Neuronal stem cell (in vitro differentiated cells): ENCODE data around the gene TNRC6B.

ENCODE experiments used
- DNase-seq: peaks from one replicate; pipeline ENCODE4 v3.0.0-alpha.2; 2013; ENCODE audit warnings: low spot score
- H2AFZ ChIP-seq: one replicate; pipeline ENCODE4 v1.6.1; 2013; ENCODE audit warnings: mild to moderate bottlenecking, low read length, inconsistent platforms
- H2AK5ac ChIP-seq: 2 replicates; pipeline ENCODE4 v1.6.1; 2013; ENCODE audit warnings: low read depth, mild to moderate bottlenecking, inconsistent platforms, low read length, moderate library complexity, mixed read lengths
- H2BK120ac ChIP-seq: 2 replicates; pipeline ENCODE4 v1.6.1; 2013; ENCODE audit warnings: low read depth, mild to moderate bottlenecking, inconsistent platforms, low read length, moderate library complexity, mixed read lengths
- H2BK12ac ChIP-seq: one replicate; pipeline ENCODE4 v1.6.1; 2013; ENCODE audit warnings: low read length, inconsistent platforms
- H2BK15ac ChIP-seq: 2 replicates; pipeline ENCODE4 v1.6.1; 2013; ENCODE audit warnings: mild to moderate bottlenecking, low read length, inconsistent platforms, mixed read lengths
- H2BK5ac ChIP-seq: one replicate; pipeline ENCODE4 v1.6.1; 2013; ENCODE audit warnings: inconsistent platforms, mild to moderate bottlenecking, low read length, moderate library complexity
- H3K14ac ChIP-seq: one replicate; pipeline ENCODE4 v1.6.1; 2013; ENCODE audit warnings: low read length, inconsistent platforms
- H3K18ac ChIP-seq: 2 replicates; pipeline ENCODE4 v1.6.1; 2013; ENCODE audit warnings: low read length, inconsistent platforms
- H3K23ac ChIP-seq: 2 replicates; pipeline ENCODE4 v1.6.1; 2013; ENCODE audit warnings: low read depth, mild to moderate bottlenecking, mixed read lengths, low read length, inconsistent platforms; ENCODE audit not compliant: poor library complexity
- H3K27ac ChIP-seq: replicated peaks from 3 replicates; pipeline ENCODE4 v1.5.1; 2013; ENCODE audit warnings: low read length, inconsistent platforms
- H3K27me3 ChIP-seq, 3 experiments: 2 replicates each; pipeline ENCODE4 v1.6.1; 2013; ENCODE audit warnings: low read length in 3 of 3, mild to moderate bottlenecking in 2 of 3, inconsistent platforms in 1 of 3, low read depth in 1 of 3, mixed read lengths in 1 of 3, moderate library complexity in 1 of 3; ENCODE audit not compliant: control insufficient read depth in 3 of 3, insufficient read depth in 3 of 3
- H3K36me3 ChIP-seq, 2 donors: replicated peaks in 1 of 2; 2 replicates each; pipeline ENCODE4 v1.6.1; 2013; ENCODE audit warnings: low read length in 2 of 2; ENCODE audit not compliant: control insufficient read depth in 2 of 2, insufficient read depth in 2 of 2
- H3K4ac ChIP-seq: 2 replicates; pipeline ENCODE4 v1.6.1; 2013; ENCODE audit warnings: inconsistent platforms, mild to moderate bottlenecking, low read length, moderate library complexity
- H3K4me1 ChIP-seq, 2 donors: 1 replicate in 1 of 2; 2 replicates in 1 of 2; pipeline ENCODE4 v1.6.1; 2013; ENCODE audit warnings: low read length in 2 of 2, low read depth in 1 of 2; ENCODE audit not compliant: control insufficient read depth in 2 of 2, insufficient read depth in 1 of 2
- H3K4me2 ChIP-seq: one replicate; pipeline ENCODE4 v1.6.1; 2013; ENCODE audit warnings: mild to moderate bottlenecking, low read length, inconsistent platforms; ENCODE audit not compliant: insufficient read depth, poor library complexity, severe bottlenecking
- H3K4me3 ChIP-seq, 2 donors: 2 replicates each; pipeline ENCODE4 v1.5.1; 2013; ENCODE audit warnings: low read length in 2 of 2, mild to moderate bottlenecking in 2 of 2, inconsistent platforms in 1 of 2, moderate library complexity in 1 of 2
- H3K79me1 ChIP-seq: one replicate; pipeline ENCODE4 v1.6.1; 2013; ENCODE audit warnings: low read depth, mild to moderate bottlenecking, inconsistent platforms, low read length, moderate library complexity
- H3K9ac ChIP-seq: one replicate; pipeline ENCODE4 v1.6.1; 2013; ENCODE audit warnings: mild to moderate bottlenecking, low read depth, low read length, inconsistent platforms; ENCODE audit not compliant: poor library complexity
- H3K9me3 ChIP-seq, 2 donors: replicated peaks in 1 of 2; 2 replicates each; pipeline versions ENCODE3 to v1.6.1; 2013; ENCODE audit warnings: low read length in 2 of 2, mild to moderate bottlenecking in 2 of 2, inconsistent platforms in 1 of 2, low read depth in 1 of 2, mixed read lengths in 1 of 2, moderate library complexity in 1 of 2; ENCODE audit not compliant: control insufficient read depth in 2 of 2, insufficient read depth in 1 of 2
- H4K8ac ChIP-seq: one replicate; pipeline ENCODE4 v1.6.1; 2013; ENCODE audit warnings: low read depth, mild to moderate bottlenecking, inconsistent platforms, low read length, moderate library complexity
- H4K91ac ChIP-seq: one replicate; pipeline ENCODE4 v1.6.1; 2013; ENCODE audit warnings: low read length, low read depth, mild to moderate bottlenecking, inconsistent platforms; ENCODE audit not compliant: poor library complexity
- WGBS, 2 donors: extraction: QIAGEN DNeasy Blood & Tissue Kit; methylation state at CpG; one replicate each; pipeline ENCODE4 v1.1.7; 2013; ENCODE audit warnings: missing lambda C conversion rate in 2 of 2, mixed read lengths in 1 of 2; ENCODE audit not compliant: insufficient read length in 2 of 2, insufficient replicate concordance in 1 of 2; ENCODE audit errors: extremely low coverage in 2 of 2; 5-methylcytosine and 5-hydroxymethylcytosine counted together

The TNRC6B gene

DNA sequence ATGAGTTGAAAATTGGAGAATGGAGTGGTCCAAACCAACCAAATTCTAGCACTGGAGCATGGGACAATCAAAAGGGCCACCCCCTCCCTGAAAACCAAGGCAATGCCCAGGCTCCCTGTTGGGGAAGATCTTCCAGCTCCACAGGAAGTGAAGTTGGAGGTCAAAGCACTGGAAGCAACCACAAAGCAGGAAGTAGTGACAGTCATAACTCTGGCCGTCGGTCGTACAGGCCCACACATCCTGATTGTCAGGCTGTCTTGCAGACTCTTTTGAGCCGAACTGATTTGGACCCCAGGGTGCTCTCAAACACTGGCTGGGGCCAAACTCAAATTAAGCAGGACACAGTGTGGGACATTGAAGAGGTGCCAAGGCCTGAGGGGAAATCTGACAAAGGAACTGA, 88.1 kb downstream of the TNRC6B start:
- Histone ChIP-seq H2BK15ac (no peak overlapping the region), H3K4me3 (no peak overlapping the region), H3K9ac (no peak overlapping the region), H2BK120ac (no peak overlapping the region), H2AK5ac (no peak overlapping the region), H3K36me3 (peaks cover 31 to 91% of the 10 kb centered on the region in 2 donors), H3K14ac (no peak overlapping the region), H3K27ac (no peak overlapping the region), H3K23ac (no peak overlapping the region), H3K4ac (no peak overlapping the region), H3K18ac (no peak overlapping the region), H3K4me1 (no peaks in the 10 kb centered on the region), H2AFZ (no peak overlapping the region), H2BK5ac (no peak overlapping the region), H3K79me1 (peaks cover 7% of the 10 kb centered on the region), H4K8ac (no peak overlapping the region), H3K9me3 (peaks cover 0 to 10% of the 10 kb centered on the region in 2 donors), H2BK12ac (no peak overlapping the region), H3K4me2 (no peak overlapping the region), H3K27me3 (no peaks in the 10 kb centered on the region), H4K91ac (no peak overlapping the region)
- WGBS, 2 donors, result no CpG with 5 or more reads among the region's 4 CpGs
- no peak for DNase-seq

DNA sequence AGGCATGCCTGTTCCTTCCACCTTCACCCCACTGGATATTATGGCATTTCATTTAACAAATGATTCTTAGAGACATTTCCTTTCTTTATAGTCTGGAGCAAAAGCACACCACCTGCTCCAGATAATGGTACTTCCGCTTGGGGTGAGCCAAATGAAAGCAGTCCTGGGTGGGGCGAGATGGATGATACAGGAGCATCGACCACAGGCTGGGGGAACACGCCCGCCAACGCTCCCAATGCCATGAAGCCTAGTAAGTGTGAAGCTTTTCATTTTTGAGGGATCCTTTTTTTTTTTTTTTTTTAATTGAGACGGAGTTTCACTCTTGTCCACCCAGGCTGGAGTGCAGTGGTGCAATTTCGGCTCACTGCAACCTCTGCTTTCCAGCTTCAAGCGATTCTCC, 92.3 kb downstream of the TNRC6B start:
- Histone ChIP-seq H3K27ac (no peak overlapping the region), H3K9me3 (no peaks in the 10 kb centered on the region), H3K4me3 (no peak overlapping the region), H3K18ac (no peak overlapping the region), H2BK15ac (no peak overlapping the region), H3K27me3 (no peaks in the 10 kb centered on the region), H3K4ac (no peak overlapping the region), H2AK5ac (no peak overlapping the region), H2AFZ (no peak overlapping the region), H3K36me3 (peaks cover 22 to 94% of the 10 kb centered on the region in 2 donors), H3K23ac (no peak overlapping the region), H2BK120ac (no peak overlapping the region), H2BK5ac (no peak overlapping the region), H4K8ac (no peak overlapping the region), H3K9ac (no peak overlapping the region), H3K4me1 (no peaks in the 10 kb centered on the region), H4K91ac (no peak overlapping the region), H3K79me1 (peaks cover 3% of the 10 kb centered on the region), H3K4me2 (no peak overlapping the region), H2BK12ac (no peak overlapping the region), H3K14ac (no peak overlapping the region)
- no peak for DNase-seq
- WGBS, 2 donors, result no CpG with 5 or more reads among the region's 9 CpGs

DNA sequence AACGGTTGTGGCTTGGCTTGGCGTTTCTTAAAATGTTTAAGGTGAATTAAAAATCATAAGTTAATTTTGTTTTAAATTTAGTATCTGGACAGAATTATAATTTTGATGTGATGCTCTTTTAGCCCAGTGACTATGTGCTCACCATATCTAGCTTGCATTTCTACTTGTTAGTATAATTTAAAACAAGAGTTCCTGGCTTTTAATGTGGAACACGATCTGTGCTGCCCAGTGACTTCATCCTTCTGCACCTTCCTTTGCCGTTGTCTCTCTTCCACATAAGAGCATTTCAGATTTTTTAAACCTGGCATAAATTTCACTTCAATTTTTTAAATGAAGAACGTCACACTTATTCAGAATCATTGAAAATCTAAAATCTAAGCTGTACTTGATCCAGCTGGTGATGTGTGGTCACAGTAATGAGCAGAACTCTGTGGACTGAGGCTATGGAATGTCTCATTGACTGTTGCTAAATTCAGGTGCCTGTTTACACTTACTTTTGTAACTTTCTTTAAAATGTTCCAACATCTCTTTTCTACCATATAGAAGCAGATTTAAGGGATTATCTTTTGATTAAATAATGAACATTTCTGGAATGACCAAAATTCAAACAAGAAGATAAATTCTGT, 93.1 kb downstream of the TNRC6B start:
- Histone ChIP-seq H4K8ac (no peak overlapping the region), H2BK5ac (no peak overlapping the region), H3K14ac (no peak overlapping the region), H3K18ac (no peak overlapping the region), H2BK15ac (no peak overlapping the region), H3K9me3 (no peaks in the 10 kb centered on the region), H3K27me3 (no peaks in the 10 kb centered on the region), H3K4me3 (no peak overlapping the region), H2BK120ac (no peak overlapping the region), H3K27ac (no peak overlapping the region), H3K4me2 (no peak overlapping the region), H2AK5ac (no peak overlapping the region), H3K9ac (no peak overlapping the region), H3K4me1 (no peaks in the 10 kb centered on the region), H3K23ac (no peak overlapping the region), H3K4ac (no peak overlapping the region), H3K36me3 (peaks cover 15 to 92% of the 10 kb centered on the region in 2 donors), H4K91ac (no peak overlapping the region), H2BK12ac (no peak overlapping the region), H3K79me1 (peaks cover 3% of the 10 kb centered on the region), H2AFZ (no peak overlapping the region)
- no CpG with 5 or more reads among the region's 5 CpGs for WGBS, 2 donors
- DNase-seq, result no peak

- Histone ChIP-seq H2BK120ac (no peak overlapping the region), H2AK5ac (no peak overlapping the region), H4K91ac (no peak overlapping the region), H3K9me3 (no peaks in the 10 kb centered on the region), H2AFZ (no peak overlapping the region), H3K79me1 (peaks cover 3% of the 10 kb centered on the region), H2BK12ac (no peak overlapping the region), H3K9ac (no peak overlapping the region), H3K23ac (no peak overlapping the region), H3K27ac (no peak overlapping the region), H3K4me3 (no peak overlapping the region), H3K36me3 (peaks cover 10 to 92% of the 10 kb centered on the region in 2 donors), H3K14ac (no peak overlapping the region), H3K4me2 (no peak overlapping the region), H3K27me3 (no peaks in the 10 kb centered on the region), H2BK5ac (no peak overlapping the region), H2BK15ac (no peak overlapping the region), H3K4ac (no peak overlapping the region), H4K8ac (no peak overlapping the region), H3K4me1 (no peaks in the 10 kb centered on the region), H3K18ac (no peak overlapping the region)
- WGBS, 2 donors, result no CpG with 5 or more reads among the region's 3 CpGs
- DNase-seq, result no peak
These were observed 93.7 kb downstream of the TNRC6B start for GRCh38 chr22:40271440-40271839.
